SJCRH30 (cell line): ENCODE data around the gene CUTC. TPM values are rescaled to one million over a fixed set of nuclear protein-coding genes. Genes with fewer than 3 reads are reported as not detected.

Source experiments
- DNase-seq, 2 experiments: peaks; one replicate each; pipeline ENCODE4 v3.0.0-alpha.2; 2015 to 2020
- H3K27ac ChIP-seq: fragments of 250-450 bp; sonication (Bioruptor Pico); 2 replicates; pipeline ENCODE4 v1.5.1; 2020; ENCODE audit warnings: mild to moderate bottlenecking, moderate library complexity
- H3K27me3 ChIP-seq: fragments of 250-450 bp; sonication (Bioruptor Pico); 2 replicates; pipeline ENCODE4 v1.5.1; 2020; ENCODE audit warnings: mild to moderate bottlenecking, moderate library complexity
- H3K36me3 ChIP-seq: fragments of 250-450 bp; sonication (Bioruptor Pico); 2 replicates; pipeline ENCODE4 v1.5.1; 2020; ENCODE audit warnings: mild to moderate bottlenecking, moderate library complexity
- H3K4me1 ChIP-seq: fragments of 250-450 bp; sonication (Bioruptor Pico); 2 replicates; pipeline ENCODE4 v1.5.1; 2020; ENCODE audit warnings: mild to moderate bottlenecking, moderate library complexity
- H3K4me3 ChIP-seq: fragments of 250-450 bp; sonication (Bioruptor Pico); 2 replicates; pipeline ENCODE4 v1.5.1; 2020; ENCODE audit warnings: mild to moderate bottlenecking, moderate library complexity
- H3K9me3 ChIP-seq: fragments of 250-450 bp; sonication (Bioruptor Pico); replicated peaks from 2 replicates; pipeline ENCODE4 v1.5.1; 2020; ENCODE audit warnings: mild to moderate bottlenecking, moderate library complexity
- total RNA-seq: library from RNA; depleted of rRNA; stranded (reverse); fragments of >200 nt; shearing (Covaris generic); gene quantifications from 2 replicates; pipeline ENCODE4 v1.2.3, GENCODE V29; 2014

CUTC gene
- total RNA-seq, 1 experiment from 2014 or later: 18.3 TPM

- H3K9me3 ChIP-seq: no peaks in the 10 kb centered on the region
- no peaks in the 10 kb centered on the region for H3K4me1 ChIP-seq
- H3K36me3 ChIP-seq: peaks cover 16% of the 10 kb centered on the region
- H3K4me3 ChIP-seq: no peak overlapping the region
- no peaks in the 10 kb centered on the region for H3K27me3 ChIP-seq
- H3K27ac ChIP-seq: no peak overlapping the region
- no peak for DNase-seq
Observed at GRCh38 chr10:99761365-99761764, 29.3 kb downstream of the CUTC start.

- Histone ChIP-seq H3K9me3 (no peaks in the 10 kb centered on the region), H3K36me3 (no peaks in the 10 kb centered on the region), H3K4me3 (no peak overlapping the region), H3K4me1 (no peaks in the 10 kb centered on the region), H3K27me3 (no peaks in the 10 kb centered on the region), H3K27ac (no peak overlapping the region)
- DNase-seq: no peak
Observed at GRCh38 chr10:99765672-99766301, 33.8 kb downstream of the CUTC start.

DNA sequence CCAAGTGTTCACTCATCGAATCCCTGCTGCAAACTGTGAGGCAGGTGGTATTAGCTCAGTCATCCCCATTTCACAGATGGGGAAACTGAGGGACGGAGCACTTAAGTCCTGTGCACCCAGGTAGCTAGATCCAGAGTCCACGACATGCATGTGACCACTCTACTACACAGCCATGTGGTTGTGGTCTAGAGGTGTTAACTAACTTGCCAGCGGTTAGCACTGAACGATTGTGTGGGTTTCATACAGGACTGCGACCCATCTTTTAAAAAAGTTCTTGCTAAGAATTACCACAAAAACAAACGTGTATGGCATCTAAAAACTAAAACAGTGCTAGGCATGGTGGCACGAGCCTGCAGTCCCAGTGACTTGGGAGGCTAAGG, 34.3 kb downstream of the CUTC start:
- DNase-seq: no peak
- Histone ChIP-seq H3K4me1 (no peaks in the 10 kb centered on the region), H3K27me3 (no peaks in the 10 kb centered on the region), H3K4me3 (no peak overlapping the region), H3K36me3 (no peaks in the 10 kb centered on the region), H3K9me3 (no peaks in the 10 kb centered on the region), H3K27ac (no peak overlapping the region)

DNA sequence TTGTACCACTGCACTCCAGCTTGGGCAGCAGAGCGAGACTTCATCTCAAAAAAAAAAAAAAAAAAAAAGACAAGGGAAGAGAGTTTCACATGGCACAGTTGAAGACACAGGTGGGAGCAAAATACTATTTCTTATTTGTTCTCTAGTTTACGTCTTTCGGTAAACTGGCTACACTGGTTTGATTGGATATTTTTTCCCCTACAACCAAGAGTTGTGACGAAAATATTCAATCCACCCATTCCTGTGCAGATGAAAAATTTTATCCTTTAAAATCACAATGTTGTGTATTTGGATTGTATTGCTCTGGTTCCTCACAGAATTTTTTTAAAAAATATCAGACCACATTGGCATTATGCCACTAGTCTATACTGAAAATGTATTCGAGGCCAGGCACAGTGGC, 35.9 kb downstream of the CUTC start:
- no peaks in the 10 kb centered on the region for H3K4me1 ChIP-seq
- H3K36me3 ChIP-seq: no peaks in the 10 kb centered on the region
- H3K27ac ChIP-seq: no peak overlapping the region
- no peaks in the 10 kb centered on the region for H3K27me3 ChIP-seq
- DNase-seq: no peak
- H3K4me3 ChIP-seq: no peak overlapping the region
- H3K9me3 ChIP-seq: no peaks in the 10 kb centered on the region

DNA sequence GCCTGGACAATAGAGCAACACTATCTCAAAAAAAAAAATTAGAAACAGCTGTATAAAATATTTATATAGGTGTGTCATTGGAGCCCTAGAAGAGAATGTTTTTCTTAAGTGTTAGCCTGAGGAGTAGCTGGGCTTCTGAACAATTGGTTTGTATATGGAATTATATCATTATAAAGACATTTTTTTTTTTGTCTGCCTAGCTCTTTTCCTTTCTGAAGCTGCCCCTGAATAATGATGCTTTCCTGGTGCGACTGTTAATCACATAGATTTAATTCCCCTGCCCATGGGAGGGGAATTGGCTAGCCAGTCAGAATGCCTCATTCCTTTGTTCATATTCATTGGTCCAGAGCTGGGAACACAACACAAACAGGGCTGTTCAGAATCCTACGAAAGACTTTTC, 36.5 kb downstream of the CUTC start:
- Histone ChIP-seq H3K27ac (no peak overlapping the region), H3K4me3 (no peak overlapping the region), H3K36me3 (no peaks in the 10 kb centered on the region), H3K4me1 (no peaks in the 10 kb centered on the region), H3K9me3 (no peaks in the 10 kb centered on the region), H3K27me3 (no peaks in the 10 kb centered on the region)
- DNase-seq: no peak

GRCh38 chr10:99769706-99770105, 37.7 kb downstream of the CUTC start:
- Histone ChIP-seq H3K4me1 (no peaks in the 10 kb centered on the region), H3K4me3 (no peak overlapping the region), H3K27ac (no peak overlapping the region), H3K9me3 (no peaks in the 10 kb centered on the region), H3K36me3 (no peaks in the 10 kb centered on the region), H3K27me3 (no peaks in the 10 kb centered on the region)
- no peak for DNase-seq

- Histone ChIP-seq H3K9me3 (no peaks in the 10 kb centered on the region), H3K27me3 (no peaks in the 10 kb centered on the region), H3K4me3 (no peak overlapping the region), H3K27ac (no peak overlapping the region), H3K4me1 (no peaks in the 10 kb centered on the region), H3K36me3 (no peaks in the 10 kb centered on the region)
- DNase-seq: no peak
Observed at GRCh38 chr10:99770408-99771045, 38.5 kb downstream of the CUTC start.

- H3K4me3 ChIP-seq: no peak overlapping the region
- H3K36me3 ChIP-seq: no peaks in the 10 kb centered on the region
- no peak overlapping the region for H3K27ac ChIP-seq
- no peaks in the 10 kb centered on the region for H3K4me1 ChIP-seq
- DNase-seq: no peak
- H3K27me3 ChIP-seq: no peaks in the 10 kb centered on the region
- no peaks in the 10 kb centered on the region for H3K9me3 ChIP-seq
Observed at GRCh38 chr10:99775850-99776249, 43.8 kb downstream of the CUTC start.

DNA sequence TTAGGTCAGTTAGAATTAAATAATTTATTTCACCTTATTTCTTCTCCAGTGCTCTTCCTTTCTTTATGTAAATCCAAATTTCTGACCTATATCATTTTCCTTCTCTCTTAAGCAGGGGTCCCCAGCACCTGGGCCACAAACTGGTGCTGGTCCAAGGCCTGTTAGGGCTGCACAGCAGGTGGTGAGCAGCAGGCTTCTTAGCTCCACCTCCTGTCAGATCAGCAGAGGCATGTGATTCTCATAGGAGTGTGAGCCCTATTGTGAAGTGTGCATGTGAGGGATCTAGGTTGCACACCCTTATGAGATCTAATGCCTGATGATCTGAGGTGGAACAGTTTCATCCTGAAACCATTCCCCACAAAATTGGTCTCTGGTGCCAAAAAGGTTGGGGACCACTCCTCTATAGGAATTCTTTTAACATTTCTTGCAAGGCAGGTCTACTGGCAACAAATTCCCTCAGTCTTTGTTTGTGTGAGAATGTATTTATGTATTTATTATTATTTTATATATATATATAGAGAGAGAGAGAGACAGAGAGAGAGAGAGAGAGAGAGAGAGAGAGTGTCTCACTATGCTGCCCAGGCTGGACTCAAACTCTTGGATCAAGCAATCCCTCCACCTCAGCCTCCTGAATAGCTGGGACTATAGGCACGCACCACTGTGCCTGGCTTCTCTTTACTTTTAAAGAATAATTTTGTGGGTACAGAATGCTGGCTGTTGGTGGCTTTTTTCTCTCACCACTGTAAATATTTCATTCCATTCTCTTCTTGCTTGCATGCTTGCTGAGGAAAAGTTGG, 46.1 kb downstream of the CUTC start:
- no peak for DNase-seq
- no peak overlapping the region for H3K4me3 ChIP-seq
- H3K27me3 ChIP-seq: no peaks in the 10 kb centered on the region
- H3K4me1 ChIP-seq: no peaks in the 10 kb centered on the region
- no peaks in the 10 kb centered on the region for H3K36me3 ChIP-seq
- H3K27ac ChIP-seq: no peak overlapping the region
- no peaks in the 10 kb centered on the region for H3K9me3 ChIP-seq

- DNase-seq: peak; percentile 28 to 58
- Histone ChIP-seq H3K36me3 (no peaks in the 10 kb centered on the region), H3K4me3 (peak overlapping the region; percentile 32), H3K27me3 (no peaks in the 10 kb centered on the region), H3K27ac (peak overlapping the region; percentile 44), H3K9me3 (no peaks in the 10 kb centered on the region), H3K4me1 (no peaks in the 10 kb centered on the region)
Observed at GRCh38 chr10:99779335-99779734, 47.3 kb downstream of the CUTC start.

DNA sequence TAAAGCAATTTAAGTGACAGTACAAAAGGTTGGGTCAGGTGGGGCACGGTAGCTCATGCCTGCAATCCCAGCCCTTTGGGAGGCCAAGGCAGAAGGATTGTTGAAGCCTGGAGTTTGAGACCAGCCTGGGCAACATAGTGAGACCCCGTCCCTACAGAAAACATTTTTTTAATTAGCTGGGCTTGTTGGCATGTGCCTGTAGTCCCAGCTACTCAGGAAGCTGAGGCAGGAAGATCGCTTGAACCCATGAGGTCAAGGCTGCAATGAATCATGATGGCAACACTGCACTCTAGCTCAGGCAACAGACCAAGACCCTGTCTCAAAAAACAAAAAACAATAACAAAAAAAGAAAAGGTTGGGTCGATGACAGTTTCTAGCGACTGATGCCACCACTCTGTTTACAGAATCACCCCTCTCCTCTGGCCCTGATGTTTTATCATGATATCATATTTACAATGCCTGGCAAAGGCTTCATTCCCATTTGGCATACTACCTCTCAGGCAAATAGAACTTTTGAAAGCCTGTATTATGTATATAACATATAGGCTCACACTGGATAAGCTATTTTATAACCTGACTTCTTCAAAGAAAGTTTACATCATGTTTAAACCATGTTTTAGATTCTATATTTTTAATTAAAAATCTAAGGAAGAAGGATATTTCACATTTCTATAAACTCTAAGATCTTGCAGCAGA, 49.8 kb downstream of the CUTC start:
- no peak overlapping the region for H3K27ac ChIP-seq
- H3K4me3 ChIP-seq: no peak overlapping the region
- H3K27me3 ChIP-seq: no peaks in the 10 kb centered on the region
- no peak for DNase-seq
- H3K4me1 ChIP-seq: no peaks in the 10 kb centered on the region
- no peaks in the 10 kb centered on the region for H3K36me3 ChIP-seq
- H3K9me3 ChIP-seq: no peaks in the 10 kb centered on the region

- no peaks in the 10 kb centered on the region for H3K4me1 ChIP-seq
- H3K4me3 ChIP-seq: no peak within 1 kb of the TSS
- DNase-seq: no peak
- no peak within 1 kb of the TSS for H3K27ac ChIP-seq
- H3K9me3 ChIP-seq: no peaks in the 10 kb centered on the region
- no peaks in the 10 kb centered on the region for H3K27me3 ChIP-seq
- no peaks in the 10 kb centered on the region for H3K36me3 ChIP-seq
Observed at GRCh38 chr10:99782447-99783286, 50.6 kb downstream of the CUTC start, which contains the start of gene ABCC2. ABCC2 (plus strand) TSS chr10:99782640; CDS start chr10:99782845, 205 bp downstream.

- H3K27ac ChIP-seq: no peak overlapping the region
- H3K4me1 ChIP-seq: no peaks in the 10 kb centered on the region
- no peaks in the 10 kb centered on the region for H3K36me3 ChIP-seq
- DNase-seq: no peak
- no peak overlapping the region for H3K4me3 ChIP-seq
- H3K27me3 ChIP-seq: no peaks in the 10 kb centered on the region
- H3K9me3 ChIP-seq: no peaks in the 10 kb centered on the region
Observed at GRCh38 chr10:99784016-99784726, 52.1 kb downstream of the CUTC start.
